NCI-H1048 (cell line): ENCODE data around the gene GDF2.

Experiments used
- DNase-seq: peaks from one replicate; lab custom pipeline; 2025; lab: John Stamatoyannopoulos, UW

The GDF2 gene

DNA sequence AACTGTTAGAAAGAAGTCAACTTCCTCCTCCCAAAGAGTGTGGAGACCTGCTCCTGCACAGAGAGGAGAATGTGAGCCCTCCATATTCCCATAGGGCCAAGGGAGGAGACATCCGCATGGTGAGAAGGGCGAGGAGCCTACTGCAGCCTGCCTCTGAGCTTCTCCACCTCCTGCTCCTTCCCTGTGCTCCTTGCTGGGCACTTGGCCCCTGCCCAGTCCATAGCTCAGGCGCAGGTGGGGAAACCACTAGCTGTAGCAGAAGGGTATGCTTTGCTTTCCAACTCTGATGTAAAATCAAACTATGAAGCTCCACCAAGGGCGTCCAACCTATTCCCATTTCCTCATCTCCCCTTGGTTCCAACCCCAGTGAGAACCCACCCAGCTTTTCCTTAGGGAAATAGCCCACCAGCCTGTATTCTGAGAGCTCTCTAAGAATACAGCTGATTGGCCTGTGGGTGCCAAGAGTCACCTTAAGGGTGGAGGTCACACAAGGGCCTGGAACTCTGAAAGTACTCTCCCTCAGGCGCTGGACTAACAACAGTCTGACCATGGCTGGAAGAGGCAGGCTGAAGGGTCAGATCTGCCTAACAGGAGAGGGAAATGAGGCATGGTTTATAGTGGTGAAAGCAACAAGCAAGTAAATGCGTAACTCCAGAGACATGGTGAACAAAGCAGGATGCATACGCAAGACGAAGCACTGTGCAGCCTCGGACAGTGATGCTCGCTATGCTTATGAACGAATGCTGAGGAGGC lies 47.9 kb downstream of the GDF2 start:
- no peak for DNase-seq

DNA sequence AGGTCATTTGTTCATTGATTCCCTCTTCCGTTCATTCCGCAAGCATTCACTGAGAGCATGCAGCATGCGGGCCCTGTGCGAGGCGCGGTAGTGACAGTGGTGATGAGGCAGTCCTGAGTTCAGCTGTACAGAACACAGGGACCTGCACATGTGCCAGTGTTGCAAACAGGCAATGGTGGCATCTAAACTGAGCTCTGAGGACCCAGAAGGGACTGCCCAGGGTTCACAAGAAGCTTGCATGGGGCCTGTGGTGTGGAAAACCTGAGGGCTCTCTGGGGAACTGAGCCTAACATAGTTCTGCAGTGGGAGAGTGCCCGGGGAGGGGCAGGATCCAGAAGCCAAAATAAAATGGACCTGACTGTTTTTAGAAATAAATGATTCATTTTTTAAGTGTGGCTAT lies 48.6 kb downstream of the GDF2 start:
- no peak for DNase-seq

DNA sequence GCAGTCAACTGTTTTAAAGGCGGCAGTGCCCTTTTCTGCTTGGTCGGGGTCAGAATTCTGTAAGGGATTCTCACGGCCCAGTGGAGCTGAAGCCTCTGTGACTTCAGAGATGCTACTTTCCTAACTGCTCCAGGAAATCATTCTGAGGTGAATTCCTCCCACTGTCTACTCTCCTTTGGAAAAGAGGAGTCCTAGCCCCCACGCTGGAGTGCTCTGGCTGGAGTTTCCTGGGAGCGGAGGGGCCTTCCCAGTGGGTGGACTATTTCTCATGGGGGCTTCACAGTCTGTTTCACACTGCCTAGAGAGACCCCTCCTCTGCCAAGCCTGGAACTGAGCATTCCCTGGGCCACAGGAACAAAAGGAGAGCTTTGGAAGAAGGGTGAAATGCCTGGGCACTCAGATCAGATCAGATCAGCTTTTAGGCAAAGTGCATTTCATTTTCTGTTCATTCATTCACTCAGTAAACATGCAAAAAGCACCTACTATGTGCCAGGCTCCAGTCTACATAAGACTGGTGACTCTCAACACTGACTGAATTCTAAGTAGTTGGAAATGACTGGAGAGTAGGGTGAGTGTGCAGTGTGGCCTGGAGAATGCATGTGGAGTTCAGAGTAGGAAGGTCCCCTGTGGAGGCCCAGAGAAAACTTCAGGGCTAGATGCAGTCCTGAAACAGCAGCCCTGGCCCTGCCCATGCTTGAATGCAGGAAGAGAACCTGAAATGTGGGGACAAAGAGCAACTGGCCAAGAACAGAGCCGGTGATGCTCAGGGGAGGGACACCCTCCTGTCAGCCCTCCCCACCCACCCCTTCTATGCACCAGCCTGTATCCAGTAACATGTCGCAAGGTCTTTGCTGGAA lies 49.6 kb downstream of the GDF2 start:
- DNase-seq, result no peak

DNA sequence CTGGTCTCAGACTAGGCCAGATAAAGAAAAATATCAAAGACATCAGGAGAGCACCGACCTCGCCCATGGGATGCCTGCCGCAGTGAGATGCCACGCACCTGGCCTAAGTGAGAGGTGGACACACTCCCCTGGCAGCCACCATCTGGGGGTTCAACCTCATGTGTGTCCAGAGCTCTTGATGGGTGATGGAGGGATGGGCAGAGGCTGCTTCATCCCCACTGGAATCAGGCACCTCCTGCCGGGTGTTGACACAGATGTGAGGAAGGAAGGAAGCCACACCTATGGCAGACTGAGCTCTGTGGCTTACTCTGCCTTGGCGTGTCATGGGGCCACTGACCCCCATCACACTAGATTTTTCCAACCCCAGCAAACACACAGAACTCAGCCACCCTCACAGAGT lies 50.5 kb downstream of the GDF2 start:
- no peak for DNase-seq

DNA sequence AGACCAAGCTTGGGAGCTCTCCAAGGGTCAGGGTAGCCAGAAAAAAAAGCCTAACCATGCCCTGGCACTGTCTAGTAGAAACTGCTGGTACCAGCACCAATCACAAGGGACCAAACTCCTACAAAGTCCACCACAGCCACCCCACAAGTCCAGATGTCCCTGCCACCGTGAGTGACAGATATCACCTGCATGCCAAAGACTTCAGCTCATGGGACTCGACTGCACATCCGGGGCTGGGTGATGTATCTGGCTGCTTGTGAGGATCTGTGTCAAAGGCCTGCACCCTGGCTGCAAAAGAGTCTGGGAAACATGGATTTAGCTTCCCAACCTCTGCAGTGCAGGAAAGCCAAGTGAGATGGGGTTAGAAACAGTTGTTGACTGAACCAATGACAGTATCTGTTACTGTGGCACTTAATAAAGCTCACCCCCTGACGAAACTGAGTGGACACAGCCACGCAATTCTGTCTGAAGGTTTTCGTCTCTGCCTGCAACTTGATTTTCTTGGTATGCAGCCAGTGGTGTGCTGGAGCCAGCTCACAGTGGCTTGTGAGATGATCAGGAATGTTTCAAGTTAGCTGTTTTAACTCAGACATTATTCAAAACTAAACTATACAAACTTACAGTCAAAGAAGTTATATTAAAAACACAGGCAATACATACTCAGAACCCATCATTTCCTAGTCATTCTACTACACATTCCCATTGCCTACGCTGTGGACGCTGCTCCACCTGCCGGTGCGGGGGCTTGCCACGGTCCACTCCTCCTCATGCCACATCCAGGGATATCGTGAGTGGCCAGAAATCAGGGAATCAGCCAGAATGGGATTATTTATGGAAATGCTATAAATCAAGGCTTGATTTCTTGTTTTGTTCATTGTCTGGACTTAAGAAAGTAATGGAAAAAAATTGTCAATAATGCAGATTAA lies 52.6 kb downstream of the GDF2 start:
- DNase-seq, result no peak

DNA sequence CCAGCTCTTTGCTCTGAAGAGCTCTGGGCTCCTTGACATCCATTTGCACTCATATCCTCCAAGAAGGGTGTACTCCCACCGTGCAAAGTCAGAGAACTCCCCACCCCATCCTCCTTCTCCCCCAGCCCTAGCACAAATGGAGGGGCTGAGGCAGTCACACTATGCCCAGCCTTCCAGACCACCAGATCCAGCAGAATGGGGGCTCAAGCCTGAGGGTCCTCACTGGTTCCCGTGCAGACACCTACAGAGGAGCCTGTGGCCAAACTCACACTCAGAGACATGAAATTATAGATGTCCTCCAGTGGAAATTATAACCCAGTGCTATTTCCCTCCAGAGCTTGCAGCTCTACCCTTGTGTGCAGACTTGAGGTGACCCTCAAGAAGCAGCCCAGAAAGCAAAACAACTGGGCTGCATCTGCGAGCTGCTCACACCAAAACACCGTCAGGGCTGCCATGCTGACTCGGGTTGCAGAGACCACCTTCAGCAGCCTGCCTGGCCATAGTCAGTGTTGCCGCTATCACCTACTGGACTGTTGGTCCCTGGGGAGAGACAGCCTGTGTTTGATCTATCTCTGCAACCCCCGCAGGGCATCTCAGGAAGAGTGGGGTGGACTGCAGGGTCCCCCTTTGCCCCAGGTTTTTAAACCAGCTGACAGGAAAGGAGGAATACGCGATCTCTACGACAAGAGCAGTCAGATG lies 54.4 kb downstream of the GDF2 start:
- no peak for DNase-seq
